ENCODE data around the gene IGFLR1.

IGFLR1 gene

DNA sequence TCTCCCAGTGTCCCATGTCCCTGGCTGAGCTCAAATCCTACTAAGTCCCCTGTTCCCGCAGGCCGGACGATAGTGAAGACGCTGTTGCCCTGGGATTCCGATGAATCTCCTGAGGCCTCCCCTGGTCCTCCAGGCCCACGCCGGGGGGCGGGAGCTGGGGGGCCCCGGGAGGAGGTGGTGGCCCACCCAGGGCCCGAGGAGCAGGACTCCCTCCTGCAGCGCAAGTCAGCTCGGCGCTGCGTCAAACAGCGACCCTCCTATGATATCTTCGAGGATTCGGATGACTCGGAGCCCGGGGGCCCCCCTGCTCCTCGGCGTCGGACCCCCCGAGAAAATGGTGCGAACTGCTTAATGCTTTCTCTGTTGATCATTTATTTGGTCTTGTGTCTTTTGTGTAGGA lies 18.6 kb downstream of the IGFLR1 start:
- no peak for DNase-seq

DNA sequence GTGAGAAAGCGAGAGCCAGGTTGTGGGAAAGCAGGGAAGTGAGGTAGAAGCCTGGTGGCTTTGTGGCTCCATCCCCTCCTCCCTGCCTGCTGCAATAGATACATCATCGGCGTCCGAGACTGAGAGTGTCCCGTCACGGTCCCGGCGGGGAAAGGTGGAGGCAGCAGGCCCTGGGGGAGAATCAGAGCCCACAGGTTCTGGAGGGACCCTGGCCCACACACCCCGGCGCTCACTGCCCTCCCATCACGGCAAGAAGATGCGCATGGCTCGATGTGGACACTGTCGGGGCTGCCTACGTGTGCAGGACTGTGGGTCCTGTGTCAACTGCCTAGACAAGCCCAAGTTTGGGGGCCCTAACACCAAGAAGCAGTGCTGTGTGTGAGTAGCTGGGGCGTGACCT lies 19.4 kb downstream of the IGFLR1 start:
- no peak for DNase-seq

DNA sequence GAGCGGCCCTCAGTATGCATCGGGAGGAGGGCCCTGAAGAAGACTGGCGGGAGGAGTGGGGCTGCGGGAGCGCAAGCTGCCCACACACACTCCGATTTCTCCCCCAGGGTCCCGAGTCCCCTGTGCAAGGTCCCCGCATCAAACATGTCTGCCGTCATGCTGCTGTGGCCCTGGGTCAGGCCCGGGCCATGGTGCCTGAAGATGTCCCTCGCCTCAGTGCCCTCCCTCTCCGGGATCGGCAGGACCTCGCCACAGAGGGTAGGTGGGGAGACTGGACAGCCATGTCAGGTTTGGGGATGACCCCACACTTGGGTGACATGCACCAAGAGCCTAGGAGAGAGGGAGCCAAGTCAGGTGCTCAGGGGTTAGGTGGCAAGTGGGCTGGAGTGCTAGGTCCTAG lies 19.8 kb downstream of the IGFLR1 start:
- DNase-seq: no peak

DNA sequence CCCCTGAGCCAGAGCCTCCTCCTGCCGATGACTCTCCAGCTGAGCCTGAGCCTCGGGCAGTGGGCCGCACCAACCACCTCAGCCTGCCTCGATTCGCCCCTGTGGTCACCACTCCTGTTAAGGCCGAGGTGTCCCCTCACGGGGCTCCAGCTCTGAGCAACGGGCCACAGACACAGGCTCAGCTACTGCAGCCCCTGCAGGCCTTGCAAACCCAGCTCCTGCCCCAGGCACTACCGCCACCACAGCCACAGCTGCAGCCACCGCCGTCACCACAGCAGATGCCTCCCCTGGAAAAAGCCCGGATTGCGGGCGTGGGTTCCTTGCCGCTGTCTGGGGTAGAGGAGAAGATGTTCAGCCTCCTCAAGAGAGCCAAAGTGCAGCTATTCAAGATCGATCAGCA lies 20.9 kb downstream of the IGFLR1 start:
- no peak for DNase-seq

DNA sequence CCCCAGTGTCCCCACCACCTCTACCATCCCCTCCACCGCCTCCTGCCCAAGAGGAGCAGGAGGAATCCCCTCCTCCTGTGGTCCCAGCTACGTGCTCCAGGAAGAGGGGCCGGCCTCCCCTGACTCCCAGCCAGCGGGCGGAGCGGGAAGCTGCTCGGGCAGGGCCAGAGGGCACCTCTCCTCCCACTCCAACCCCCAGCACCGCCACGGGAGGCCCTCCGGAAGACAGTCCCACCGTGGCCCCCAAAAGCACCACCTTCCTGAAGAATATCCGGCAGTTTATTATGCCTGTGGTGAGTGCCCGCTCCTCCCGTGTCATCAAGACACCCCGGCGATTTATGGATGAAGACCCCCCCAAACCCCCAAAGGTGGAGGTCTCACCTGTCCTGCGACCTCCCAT lies 21.6 kb downstream of the IGFLR1 start:
- no peak for DNase-seq

DNA sequence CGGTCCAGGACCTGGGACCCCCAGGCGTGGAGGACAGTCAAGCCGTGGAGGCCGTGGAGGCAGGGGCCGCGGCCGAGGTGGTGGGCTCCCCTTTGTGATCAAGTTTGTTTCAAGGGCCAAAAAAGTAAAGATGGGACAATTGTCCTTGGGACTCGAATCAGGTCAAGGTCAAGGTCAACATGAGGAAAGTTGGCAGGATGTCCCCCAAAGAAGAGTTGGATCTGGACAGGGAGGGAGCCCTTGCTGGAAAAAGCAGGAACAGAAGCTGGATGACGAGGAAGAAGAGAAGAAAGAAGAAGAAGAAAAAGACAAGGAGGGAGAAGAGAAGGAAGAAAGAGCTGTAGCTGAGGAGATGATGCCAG lies 22.1 kb downstream of the IGFLR1 start:
- no peak for DNase-seq

DNA sequence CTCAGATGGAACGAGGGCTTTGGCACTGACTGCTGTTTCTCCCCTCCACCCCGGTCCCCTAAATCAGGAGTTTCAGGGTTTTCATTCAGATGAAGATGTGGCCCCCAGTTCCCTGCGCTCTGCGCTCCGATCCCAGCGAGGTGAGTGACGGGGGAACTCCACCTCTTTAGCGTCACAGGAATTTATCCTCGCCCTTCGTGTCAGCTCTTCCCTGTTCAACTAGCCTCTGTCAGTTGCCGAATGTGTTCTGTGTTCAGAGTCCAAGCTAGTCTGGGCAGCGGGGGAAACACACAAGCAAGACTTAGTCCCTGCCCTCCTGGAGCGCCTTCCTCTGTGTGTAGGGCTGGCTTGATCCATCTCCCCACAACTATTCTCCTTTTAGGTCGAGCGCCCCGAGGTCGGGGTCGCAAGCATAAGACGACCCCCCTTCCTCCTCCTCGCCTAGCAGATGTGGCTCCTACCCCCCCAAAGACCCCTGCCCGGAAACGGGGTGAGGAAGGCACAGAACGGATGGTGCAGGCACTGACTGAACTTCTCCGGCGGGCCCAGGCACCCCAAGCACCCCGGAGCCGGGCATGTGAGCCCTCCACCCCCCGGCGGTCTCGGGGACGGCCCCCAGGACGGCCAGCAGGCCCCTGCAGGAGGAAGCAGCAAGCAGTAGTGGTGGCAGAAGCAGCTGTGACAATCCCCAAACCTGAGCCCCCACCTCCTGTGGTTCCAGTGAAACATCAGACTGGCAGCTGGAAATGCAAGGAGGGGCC lies 22.7 kb downstream of the IGFLR1 start:
- DNase-seq: no peak

DNA sequence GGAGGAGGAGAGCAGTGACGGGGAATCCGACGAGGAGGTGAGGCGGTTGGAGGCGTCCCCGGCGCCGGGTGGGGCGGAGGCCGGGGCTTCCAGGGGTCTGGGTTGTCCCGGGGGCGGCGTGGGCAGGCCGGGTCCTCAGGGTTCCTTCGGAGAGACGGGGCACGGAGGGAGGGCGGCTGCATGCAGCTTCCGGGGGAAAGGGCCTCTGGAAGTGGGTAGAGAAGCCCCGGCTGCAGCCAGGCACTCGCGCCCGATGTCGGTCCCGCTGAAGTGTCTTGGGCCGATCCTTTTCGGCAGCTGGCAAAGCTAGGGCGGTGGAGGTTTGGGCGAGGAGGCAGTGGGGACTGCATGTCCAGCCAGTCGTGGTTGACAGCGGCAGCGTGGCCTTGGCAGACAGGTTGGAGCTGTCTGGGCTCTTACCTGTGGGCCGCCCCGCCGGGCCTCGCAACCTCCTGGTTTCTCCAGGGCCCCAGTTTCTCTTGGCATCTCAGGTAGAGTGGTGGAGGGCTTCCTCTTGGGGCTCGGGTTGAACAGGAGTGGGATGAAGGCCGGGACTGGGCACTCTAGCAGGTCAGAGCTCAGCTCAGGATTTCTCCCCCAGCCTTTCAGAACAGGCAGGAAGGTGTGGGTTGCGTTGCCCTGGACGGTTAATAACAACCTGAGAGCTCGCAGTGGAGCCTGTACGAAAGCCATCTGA lies 23.8 kb downstream of the IGFLR1 start:
- peak; percentile 42 for DNase-seq

DNA sequence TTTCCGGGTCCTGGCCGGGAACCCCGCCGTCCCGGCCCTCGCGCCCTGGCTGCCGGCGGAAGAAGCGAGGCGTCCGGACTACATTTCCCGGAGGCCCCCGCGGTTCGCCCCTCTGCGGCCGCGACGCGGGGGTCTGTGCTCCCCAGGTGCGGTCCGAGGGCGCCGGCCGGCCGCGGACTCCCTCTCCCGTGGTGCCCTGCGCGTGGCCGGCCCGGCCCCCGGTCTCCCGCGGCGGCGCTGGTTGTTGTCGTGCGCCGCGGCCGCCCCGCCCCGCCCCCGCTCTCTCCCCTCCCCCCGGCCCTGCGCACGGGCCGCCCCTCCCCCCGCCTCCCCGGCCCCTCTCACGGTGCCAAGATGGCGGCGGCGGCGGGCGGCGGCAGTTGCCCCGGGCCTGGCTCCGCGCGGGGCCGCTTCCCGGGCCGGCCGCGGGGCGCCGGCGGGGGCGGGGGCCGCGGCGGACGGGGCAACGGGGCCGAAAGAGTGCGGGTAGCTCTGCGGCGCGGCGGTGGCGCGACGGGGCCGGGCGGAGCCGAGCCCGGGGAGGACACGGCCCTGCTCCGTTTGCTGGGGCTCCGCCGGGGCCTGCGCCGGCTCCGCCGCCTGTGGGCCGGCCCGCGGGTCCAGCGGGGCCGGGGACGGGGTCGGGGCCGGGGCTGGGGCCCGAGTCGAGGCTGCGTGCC lies 24.4 kb downstream of the IGFLR1 start, which contains the start of gene KMT2B:
TSS of gene KMT2B (plus strand) at position 339 of the 680 bp plus-strand sequence. CDS start at position 355, 16 bp downstream.
- DNase-seq: no peak

DNA sequence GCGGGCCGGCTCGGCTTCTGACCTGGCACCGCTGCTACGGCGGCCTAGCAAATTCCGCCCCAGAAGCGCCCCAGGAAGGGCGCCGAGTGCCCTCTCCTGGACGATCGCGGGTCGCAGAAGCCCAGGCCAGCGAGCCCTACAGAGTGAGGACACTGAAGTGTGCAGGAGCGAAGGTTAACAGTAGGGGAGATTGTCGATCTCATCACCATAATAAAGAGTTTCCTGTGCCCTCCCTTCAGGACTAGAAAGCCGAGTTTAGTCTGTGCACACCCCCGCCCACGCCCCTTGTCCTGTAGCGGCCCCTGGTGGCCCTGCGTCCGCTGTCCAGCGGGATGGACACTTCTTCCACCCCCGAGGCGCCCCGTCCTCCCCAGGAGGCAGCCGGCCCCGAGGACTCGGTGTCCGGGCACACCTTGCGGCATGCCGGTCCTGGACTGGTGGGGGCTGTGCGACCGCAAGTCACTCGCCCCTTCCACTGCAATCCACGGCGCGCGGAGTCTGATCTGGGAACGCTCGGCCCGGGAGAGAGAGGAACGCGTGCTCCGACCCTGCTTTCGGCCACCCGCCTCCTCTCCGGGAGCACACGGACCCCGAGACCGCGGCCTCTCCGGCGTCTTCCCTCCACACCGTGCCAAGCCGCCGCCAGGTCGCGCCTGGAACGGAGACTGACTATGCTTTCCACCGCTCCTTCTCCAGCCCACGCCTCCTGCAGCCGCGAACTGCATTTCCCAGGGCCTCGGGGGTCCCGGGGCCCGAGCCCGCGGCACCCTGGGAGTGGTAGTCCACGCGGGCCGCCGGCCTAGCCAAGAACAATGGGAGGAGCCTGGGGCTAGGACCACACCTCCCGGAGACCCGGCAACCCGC lies 25.2 kb downstream of the IGFLR1 start:
- DNase-seq: peak; percentile 98

DNA sequence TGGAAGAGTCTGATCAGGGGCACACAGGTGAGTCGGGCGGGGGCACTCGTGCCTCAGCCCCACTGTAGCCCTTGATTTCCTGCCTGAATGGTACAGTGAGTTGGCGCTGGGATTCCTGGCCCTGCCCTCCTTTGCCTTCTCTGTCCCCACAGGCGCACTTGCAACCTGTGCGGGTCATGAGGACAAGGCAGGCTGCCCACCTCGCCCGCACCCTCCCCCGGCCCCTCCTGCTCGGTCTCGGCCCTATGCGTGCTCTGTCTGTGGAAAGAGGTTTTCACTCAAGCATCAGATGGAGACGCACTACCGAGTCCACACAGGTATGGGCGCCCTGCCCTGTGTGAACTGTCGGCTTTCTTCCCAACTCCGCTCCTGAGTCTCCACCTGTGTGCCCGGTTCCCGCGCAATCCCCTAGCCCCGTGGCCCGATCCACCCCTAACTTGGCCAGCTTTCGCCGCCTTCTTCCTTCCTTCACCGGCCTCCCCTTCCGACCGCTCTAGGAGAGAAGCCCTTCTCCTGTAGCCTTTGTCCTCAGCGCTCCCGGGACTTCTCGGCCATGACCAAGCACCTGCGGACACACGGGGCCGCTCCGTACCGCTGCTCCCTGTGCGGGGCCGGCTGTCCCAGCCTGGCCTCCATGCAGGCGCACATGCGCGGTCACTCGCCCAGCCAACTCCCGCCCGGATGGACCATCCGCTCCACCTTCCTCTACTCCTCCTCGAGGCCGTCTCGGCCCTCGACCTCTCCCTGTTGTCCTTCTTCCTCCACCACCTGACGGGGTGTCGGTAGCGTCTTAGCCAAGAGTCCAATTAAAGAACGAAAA lies 26.1 kb downstream of the IGFLR1 start:
- no peak for DNase-seq

DNA sequence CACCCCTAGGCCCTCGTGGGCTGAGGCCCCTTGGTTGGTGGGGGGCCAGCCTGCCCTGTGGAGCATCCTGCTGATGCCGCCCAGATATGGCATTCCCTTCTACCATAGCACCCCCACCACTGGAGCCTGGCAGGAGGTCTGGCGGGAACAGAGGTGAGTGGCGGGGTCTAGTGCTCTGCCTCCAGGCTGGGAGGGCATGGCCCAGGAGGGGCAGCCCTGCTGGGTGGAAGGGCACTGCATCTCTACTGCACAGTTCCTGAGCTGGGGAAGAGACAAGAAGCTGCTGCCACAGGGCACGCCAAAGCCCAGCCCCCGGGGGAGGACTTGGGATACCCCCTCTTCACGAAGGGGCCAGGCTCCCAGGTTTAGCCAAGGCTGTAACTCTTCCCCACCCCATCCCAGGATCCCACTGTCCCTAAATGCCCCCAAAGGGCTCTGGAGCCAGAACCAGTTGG lies 26.9 kb downstream of the IGFLR1 start:
- no peak for DNase-seq

DNA sequence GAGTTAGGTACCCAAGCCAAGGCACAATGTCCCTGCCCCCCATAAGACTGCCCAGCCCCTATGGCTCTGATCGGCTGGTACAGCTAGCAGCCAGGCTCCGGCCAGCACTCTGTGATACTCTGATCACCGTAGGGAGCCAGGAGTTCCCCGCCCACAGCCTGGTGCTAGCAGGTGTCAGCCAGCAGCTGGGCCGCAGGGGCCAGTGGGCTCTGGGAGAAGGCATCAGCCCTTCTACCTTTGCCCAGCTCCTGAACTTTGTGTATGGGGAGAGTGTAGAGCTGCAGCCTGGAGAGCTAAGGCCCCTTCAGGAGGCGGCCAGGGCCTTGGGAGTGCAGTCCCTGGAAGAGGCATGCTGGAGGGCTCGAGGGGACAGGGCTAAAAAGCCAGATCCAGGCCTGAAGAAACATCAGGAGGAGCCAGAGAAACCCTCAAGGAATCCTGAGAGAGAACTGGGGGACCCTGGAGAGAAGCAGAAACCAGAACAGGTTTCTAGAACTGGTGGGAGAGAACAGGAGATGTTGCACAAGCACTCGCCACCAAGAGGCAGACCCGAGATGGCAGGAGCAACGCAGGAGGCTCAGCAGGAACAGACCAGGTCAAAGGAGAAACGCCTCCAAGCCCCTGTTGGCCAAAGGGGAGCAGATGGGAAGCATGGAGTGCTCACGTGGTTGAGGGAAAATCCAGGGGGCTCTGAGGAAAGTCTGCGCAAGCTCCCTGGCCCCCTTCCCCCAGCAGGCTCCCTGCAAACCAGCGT lies 27.5 kb downstream of the IGFLR1 start:
- DNase-seq: no peak

DNA sequence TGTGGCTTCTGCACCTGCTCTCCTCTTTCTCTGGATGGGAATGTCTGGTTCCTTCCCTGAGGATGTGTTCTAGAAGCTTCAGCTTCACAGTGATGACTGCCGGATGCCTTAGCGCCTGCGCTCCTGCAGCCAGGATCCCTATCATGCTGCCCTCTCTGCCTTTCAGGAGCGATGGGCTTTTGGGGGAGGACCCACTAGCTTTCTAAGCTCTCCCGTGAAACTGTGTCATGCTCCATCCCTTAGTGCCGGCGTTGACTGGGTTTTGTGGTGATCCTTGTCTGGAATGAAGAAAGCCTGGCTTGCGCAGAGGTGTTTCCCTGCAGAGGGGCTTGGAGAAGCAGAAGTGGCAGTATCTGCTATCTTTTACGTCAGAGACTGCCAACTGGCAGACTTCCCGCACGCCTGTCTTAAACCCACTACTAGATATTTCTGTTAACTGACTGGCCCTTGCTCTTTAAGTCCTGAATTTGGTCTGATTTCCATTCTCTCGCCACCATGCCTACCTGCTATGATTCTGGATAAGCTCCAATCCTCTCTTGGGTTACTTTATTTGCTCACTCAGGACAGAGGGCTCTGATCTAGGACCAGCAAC lies 28.3 kb downstream of the IGFLR1 start:
- no peak for DNase-seq

DNA sequence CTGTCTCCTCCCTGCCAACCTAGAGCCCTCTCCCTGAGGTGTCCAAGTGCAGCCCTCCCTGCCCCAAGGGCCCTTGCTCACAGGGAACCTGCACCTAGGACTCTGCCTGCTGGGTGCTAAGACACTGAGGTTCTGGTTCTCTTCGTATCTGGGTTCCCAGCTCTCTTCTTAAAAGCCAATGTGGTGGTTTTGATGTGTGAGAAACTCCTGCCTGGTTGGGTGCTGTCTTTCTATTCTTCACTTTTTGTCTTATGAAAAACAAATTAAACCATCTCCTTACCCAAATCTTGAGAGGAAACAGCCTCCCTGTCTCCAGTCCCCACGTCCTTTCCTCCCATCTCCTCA lies 28.8 kb downstream of the IGFLR1 start:
- DNase-seq: no peak

DNA sequence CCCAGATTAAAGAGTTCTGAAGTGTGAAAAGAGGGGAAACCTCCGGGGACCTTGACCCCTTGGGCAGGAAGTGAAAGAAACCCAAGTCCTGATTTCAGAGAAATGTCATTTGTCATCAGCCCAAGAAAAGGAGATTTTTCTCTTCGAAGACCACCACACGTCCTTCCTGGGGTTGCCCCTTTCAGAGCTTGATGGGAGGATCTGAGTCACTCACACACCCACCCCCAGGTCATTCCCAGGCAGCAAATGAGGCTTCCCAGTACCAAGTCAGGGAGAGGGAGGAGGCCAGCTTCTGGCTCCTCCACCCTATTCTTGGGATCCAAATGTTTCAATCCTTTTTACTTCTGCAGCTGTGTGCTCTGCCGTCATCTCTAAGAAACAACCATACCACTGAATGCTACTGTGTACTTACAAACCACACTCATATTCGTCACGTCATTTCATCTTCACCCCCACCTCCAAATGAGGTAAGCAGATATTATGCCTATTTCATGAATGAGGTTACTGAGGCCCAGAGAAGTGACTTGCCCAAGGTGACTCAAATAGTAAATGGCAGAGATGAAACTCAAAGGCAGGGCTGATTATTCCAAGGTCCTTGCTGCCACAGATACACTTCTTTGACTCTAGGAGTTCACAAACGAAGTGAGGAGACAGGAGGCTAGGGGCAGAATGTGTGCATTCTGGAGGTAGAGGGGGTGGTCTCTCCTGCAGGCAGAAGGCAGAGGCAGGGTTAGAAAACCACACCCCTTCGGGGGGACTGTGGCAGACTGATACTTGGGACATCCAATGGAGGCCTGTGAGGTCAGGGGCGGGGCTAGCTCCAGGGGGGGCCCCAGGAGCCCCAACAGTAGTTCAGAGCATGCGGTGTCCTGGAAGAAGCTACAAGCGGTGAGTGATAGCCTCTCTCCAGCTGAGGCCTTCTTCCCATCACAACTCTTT lies 29.4 kb downstream of the IGFLR1 start:
- peak; percentile 55 for DNase-seq

DNA sequence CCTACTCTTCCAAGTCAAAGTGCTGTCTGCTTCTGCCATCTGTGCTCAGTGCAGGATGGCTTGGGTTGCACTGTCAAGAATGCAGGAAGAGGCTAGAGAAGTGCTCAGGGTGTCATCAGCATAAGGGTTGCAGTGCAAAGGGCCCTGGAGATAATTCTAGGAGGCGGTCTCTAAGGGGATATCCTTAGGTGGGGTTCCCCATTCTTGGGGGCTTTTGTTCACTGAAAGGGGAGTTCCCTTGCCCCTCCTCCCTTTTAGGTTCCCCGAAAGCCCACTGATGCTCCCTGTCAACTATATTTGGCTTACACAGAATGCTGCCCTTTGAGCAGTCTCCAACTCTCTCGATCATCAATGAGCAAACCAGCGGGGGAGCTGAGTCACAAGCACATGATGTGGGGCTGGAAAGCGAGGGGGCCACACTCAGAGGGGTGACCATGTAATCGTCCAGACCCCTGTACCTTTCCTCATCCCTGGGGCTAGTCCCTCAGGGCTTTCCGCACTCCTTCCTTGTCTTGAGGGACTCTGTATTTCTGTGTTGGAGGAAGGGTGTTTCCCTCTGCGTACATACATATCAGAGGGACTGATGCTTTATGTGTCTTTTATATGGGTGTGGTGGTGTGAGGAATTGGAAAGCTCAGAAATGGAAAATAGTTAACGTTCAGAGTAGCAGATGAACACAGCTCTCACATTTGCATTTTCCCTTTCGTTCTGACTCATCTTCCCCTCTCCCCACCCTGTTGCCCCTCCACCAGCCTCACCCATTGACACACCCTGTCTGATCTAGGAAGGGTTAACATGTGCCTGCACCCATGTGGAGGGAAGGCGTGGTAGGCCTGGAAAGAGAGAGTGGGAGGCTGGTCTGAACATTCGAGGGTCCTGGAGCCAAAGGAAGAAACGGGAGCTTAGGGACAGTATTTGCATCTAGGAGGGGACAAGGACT lies 31.2 kb downstream of the IGFLR1 start:
- no peak for DNase-seq

DNA sequence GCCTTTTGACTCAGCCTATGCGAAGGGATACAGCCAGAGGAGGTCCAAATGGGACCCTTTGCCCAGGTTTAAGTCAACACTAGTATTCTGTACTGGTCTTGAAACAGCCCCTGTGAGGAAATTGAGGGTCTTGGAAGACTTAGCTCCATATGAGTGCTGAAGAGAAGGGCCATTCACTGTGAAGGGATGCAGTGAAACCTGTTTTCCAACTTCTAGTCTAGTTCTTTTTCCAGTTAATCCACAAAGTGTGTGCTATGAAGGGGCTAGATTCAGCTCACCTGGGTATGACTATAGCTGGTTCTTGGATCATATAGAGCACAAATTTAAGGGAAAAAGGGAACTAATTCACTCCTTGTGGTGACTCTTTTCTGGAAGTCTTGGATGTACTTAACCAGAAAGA lies 33.9 kb downstream of the IGFLR1 start:
- no peak for DNase-seq

DNA sequence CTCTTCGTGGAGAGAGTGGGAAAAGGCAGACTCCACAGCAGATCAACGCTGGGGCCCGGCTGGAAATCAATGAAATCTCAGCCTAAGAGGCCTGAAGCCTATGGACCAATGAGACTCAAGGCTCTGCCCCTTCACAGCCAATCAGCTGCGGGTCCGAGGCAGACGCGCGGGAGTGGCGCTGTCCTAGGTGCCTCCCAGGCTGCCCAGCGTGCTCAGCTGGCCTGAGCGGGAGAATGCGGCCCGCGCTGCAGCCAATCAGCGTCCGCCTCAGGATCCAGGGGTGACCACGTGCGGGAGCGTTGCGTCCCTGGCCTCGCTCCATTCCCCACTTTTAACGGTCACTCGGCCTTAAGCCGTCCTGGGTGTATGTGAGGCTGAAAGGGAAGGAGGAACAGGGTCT lies 38.0 kb downstream of the IGFLR1 start, which contains the start of gene ZBTB32:
TSS of gene ZBTB32 (plus strand) at position 341 of the 400 bp plus-strand sequence. CDS start 10,069 bp downstream, outside the sequence.
- no peak for DNase-seq
